A549 (cell line): ENCODE results near the gene FXYD4. TPM values are rescaled to one million over a fixed set of nuclear protein-coding genes. Genes with fewer than 3 reads are reported as not detected.
A peak's percentile ranks its signal among the peaks of the same experiment; 100 is the strongest.

Source experiments
- ATAC-seq, 2 experiments: fragments of 200-7000 bp in 1 of 2; fragments of >200 bp in 1 of 2; cut with Nextera tagmentation in 1 of 2; cut with Tn5 transposase in 1 of 2; 3 replicates each; pipeline versions ENCODE4 v1.8.0 to v1.9.1; 2018 to 2020; ENCODE audit warnings: mild to moderate bottlenecking in 1 of 2, moderate library complexity in 1 of 2
- CTCF ChIA-PET: fragments of 300-600 bp; sonication (Branson Sonifier 250); formaldehyde crosslinking; extraction: SDS; loops from one replicate; lab custom pipeline; 2021; ENCODE audit warnings: antibody characterized with exemption, inconsistent platforms; lab: Yijun Ruan, JAX
- POLR2A ChIA-PET: fragments of 350-600 bp; formaldehyde crosslinking; extraction: SDS; loops from one replicate; lab custom pipeline; 2021; ENCODE audit warnings: antibody characterized with exemption, inconsistent platforms; lab: Yijun Ruan, JAX
- DNase-seq, 2 experiments: peaks; one replicate each; pipeline versions ENCODE4 v3.0.0 to v3.0.0-alpha.2; 2011 to 2016; ENCODE audit warnings: low read depth in 1 of 2, low spot score in 1 of 2
- FAIRE-seq: peaks from 2 replicates; lab custom pipeline; 2011; peaks lifted over from hg19 to GRCh38; lab: Jason Lieb, UNC
- H3K27ac ChIP-seq, 2 experiments: fragments of >200 bp; sonication (Bioruptor Twin); formaldehyde crosslinking; 3 replicates each; pipeline ENCODE4 v1.5.1; 2016 to 2017
- H3K4me1 ChIP-seq: fragments of >200 bp; sonication (Bioruptor Twin); formaldehyde crosslinking; 3 replicates; pipeline ENCODE4 v1.6.1; 2016
- H3K4me2 ChIP-seq: fragments of >200 bp; sonication (Bioruptor Twin); formaldehyde crosslinking; 3 replicates; pipeline ENCODE4 v1.6.1; 2016
- H3K4me3 ChIP-seq: fragments of >200 bp; sonication (Bioruptor Twin); formaldehyde crosslinking; 3 replicates; pipeline ENCODE4 v1.5.1; 2016
- H3K9me3 ChIP-seq: fragments of >200 bp; sonication (Bioruptor Twin); formaldehyde crosslinking; 3 replicates; pipeline ENCODE4 v1.6.1; 2016
- BCL3 ChIP-seq: fragments of >200 bp; sonication (Bioruptor Twin); formaldehyde crosslinking; IDR thresholded peaks from 3 replicates; pipeline ENCODE4 v1.6.1; 2016
- BHLHE40 ChIP-seq: IDR thresholded peaks from 2 replicates; pipeline ENCODE4 v1.6.1; 2012; ENCODE audit warnings: low read depth, low read length, inconsistent platforms
- CBX8 ChIP-seq: fragments of 200-600 bp; sonication (generic); IDR thresholded peaks from 2 replicates; pipeline ENCODE4 v1.6.1; 2016
- CEBPB ChIP-seq, 2 experiments: fragments of >200 bp in 1 of 2; sonication (Bioruptor Twin) in 1 of 2; formaldehyde crosslinking in 1 of 2; IDR thresholded peaks; 2 replicates each; pipeline ENCODE4 v1.6.1; 2012 to 2016
- CHD2 ChIP-seq: fragments of 150-350 bp; IDR thresholded peaks from 2 replicates; pipeline ENCODE4 v1.6.1; 2014; ENCODE audit warnings: low read length; ENCODE audit not compliant: partially characterized antibody
- CHD4 ChIP-seq: fragments of 200-600 bp; sonication (generic); IDR thresholded peaks from 2 replicates; pipeline ENCODE4 v1.6.1; 2016; ENCODE audit warnings: antibody characterized with exemption, mild to moderate bottlenecking, borderline replicate concordance
- CTCF ChIP-seq: fragments of >200 bp; sonication (Bioruptor Twin); formaldehyde crosslinking; IDR thresholded peaks from 3 replicates; pipeline ENCODE4 v1.5.1; 2016
- EHF ChIP-seq: fragments of 250-450 bp; sonication (Bioruptor Pico); IDR thresholded peaks from 2 replicates; pipeline ENCODE4 v1.5.0; 2020; ENCODE audit warnings: mild to moderate bottlenecking
- EHMT2 ChIP-seq: fragments of 200-600 bp; sonication (generic); IDR thresholded peaks from 2 replicates; pipeline ENCODE4 v1.6.1; 2016; ENCODE audit warnings: antibody characterized with exemption, low read depth, mild to moderate bottlenecking, moderate library complexity
- EP300 ChIP-seq, 2 experiments: fragments of >200 bp; sonication (Bioruptor Twin); formaldehyde crosslinking; IDR thresholded peaks; 2 replicates in 1 of 2; 3 replicates in 1 of 2; pipeline ENCODE4 v1.6.1; 2016 to 2017
- FOSB ChIP-seq: fragments of 250-450 bp; sonication (Bioruptor Pico); IDR thresholded peaks from 2 replicates; pipeline ENCODE4 v1.5.0; 2020; ENCODE audit warnings: mild to moderate bottlenecking, moderate library complexity
- FOXS1 ChIP-seq: fragments of 250-450 bp; sonication (Bioruptor Pico); IDR thresholded peaks from 2 replicates; pipeline ENCODE4 v1.5.0; 2020; ENCODE audit warnings: mild to moderate bottlenecking, moderate library complexity
- HES2 ChIP-seq: fragments of >200 bp; sonication (Bioruptor Twin); formaldehyde crosslinking; IDR thresholded peaks from 2 replicates; pipeline ENCODE4 v1.6.1; 2016
- HOXA7 ChIP-seq: fragments of 250-450 bp; sonication (Bioruptor Pico); IDR thresholded peaks from 2 replicates; pipeline ENCODE4 v1.5.0; 2020; ENCODE audit warnings: mild to moderate bottlenecking, moderate library complexity
- JUN ChIP-seq, 2 experiments: fragments of >200 bp; sonication (Bioruptor Twin); formaldehyde crosslinking; IDR thresholded peaks; 2 replicates in 1 of 2; 3 replicates in 1 of 2; pipeline ENCODE4 v1.6.1; 2016 to 2017
- KDM1A ChIP-seq: fragments of 200-600 bp; sonication (generic); IDR thresholded peaks from 2 replicates; pipeline ENCODE4 v1.6.1; 2016; ENCODE audit warnings: low read depth, mild to moderate bottlenecking
- KDM5A ChIP-seq: fragments of 200-600 bp; sonication (generic); IDR thresholded peaks from 2 replicates; pipeline ENCODE4 v1.6.1; 2016; ENCODE audit warnings: antibody characterized with exemption, mild to moderate bottlenecking
- MAFK ChIP-seq: fragments of 450-650 bp; IDR thresholded peaks from 2 replicates; pipeline ENCODE4 v1.6.1; 2014; ENCODE audit not compliant: partially characterized antibody
- NPAS2 ChIP-seq: fragments of 250-450 bp; sonication (Bioruptor Pico); IDR thresholded peaks from 2 replicates; pipeline ENCODE4 v1.8.0; 2022; ENCODE audit warnings: mild to moderate bottlenecking, moderate library complexity, borderline replicate concordance
- PHF8 ChIP-seq: fragments of 200-600 bp; sonication (generic); IDR thresholded peaks from 2 replicates; pipeline ENCODE4 v1.6.1; 2016; ENCODE audit warnings: low read depth, mild to moderate bottlenecking, antibody characterized with exemption, moderate library complexity, borderline replicate concordance
- RARB ChIP-seq: fragments of 250-450 bp; sonication (Bioruptor Pico); IDR thresholded peaks from 2 replicates; pipeline ENCODE4 v1.8.0; 2021; ENCODE audit warnings: mild to moderate bottlenecking, moderate library complexity
- RCOR1 ChIP-seq: fragments of 150-350 bp; IDR thresholded peaks from 2 replicates; pipeline ENCODE4 v1.6.1; 2014; ENCODE audit warnings: antibody characterized with exemption, low read length, low read depth
- RFX5 ChIP-seq: fragments of 450-650 bp; IDR thresholded peaks from 2 replicates; pipeline ENCODE4 v1.7.1; 2014; ENCODE audit warnings: antibody characterized with exemption, mild to moderate bottlenecking, moderate library complexity
- RNF2 ChIP-seq: fragments of 200-600 bp; sonication (generic); IDR thresholded peaks from 2 replicates; pipeline ENCODE4 v1.6.1; 2016; ENCODE audit warnings: low read depth, mild to moderate bottlenecking, antibody characterized with exemption, moderate library complexity, borderline replicate concordance
- SMC3 ChIP-seq: fragments of >200 bp; sonication (Bioruptor Twin); formaldehyde crosslinking; IDR thresholded peaks from 3 replicates; pipeline ENCODE4 v1.6.1; 2018; ENCODE audit warnings: inconsistent platforms
- TP53 ChIP-seq: fragments of 250-450 bp; sonication (Bioruptor Pico); IDR thresholded peaks from 2 replicates; pipeline ENCODE4 v1.5.0; 2021; ENCODE audit warnings: mild to moderate bottlenecking, moderate library complexity
- ZC3H11A ChIP-seq: fragments of 450-650 bp; IDR thresholded peaks from 2 replicates; pipeline ENCODE4 v1.6.1; 2014; ENCODE audit warnings: antibody characterized with exemption, mild to moderate bottlenecking
- ZSCAN20 ChIP-seq: fragments of 250-450 bp; sonication (Bioruptor Pico); IDR thresholded peaks from 2 replicates; pipeline ENCODE4 v1.8.0; 2022; ENCODE audit warnings: mild to moderate bottlenecking, moderate library complexity
- WGBS: methylation state at CpG from one replicate; pipeline ENCODE4 v1.1.6; 2017; ENCODE audit errors: missing lambda C conversion rate; 5-methylcytosine and 5-hydroxymethylcytosine counted together
- polyA plus RNA-seq, 4 experiments: library from polyadenylated mRNA; depleted of rRNA in 3 of 4; stranded (reverse); fragments of >200 nt; fragmentation: RNase III in 1 of 4; extraction: RNeasy Plus Mini Kit Qiagen cat#74134 plus additional on column Dnase treatment in 1 of 4; gene quantifications; 2 replicates in 3 of 4; 3 replicates in 1 of 4; pipeline ENCODE4 v1.2.3, GENCODE V29; 2011 to 2017
- TF ChIP-seq, protein P1 (sequence below): IDR thresholded peaks from 2 replicates; pipeline ENCODE4 v1.6.1; 2012
- TF ChIP-seq, protein P2 (sequence below): fragments of 150-350 bp; IDR thresholded peaks from 2 replicates; pipeline ENCODE4 v1.6.1; 2014; ENCODE audit warnings: low read depth, mild to moderate bottlenecking, low read length
- TF ChIP-seq, protein P3 (sequence below): fragments of 250-450 bp; sonication (Bioruptor Pico); IDR thresholded peaks from 2 replicates; pipeline ENCODE4 v1.5.0; 2021; ENCODE audit warnings: mild to moderate bottlenecking, moderate library complexity, borderline replicate concordance
- TF ChIP-seq, protein P4 (sequence below): fragments of 250-450 bp; sonication (Bioruptor Pico); IDR thresholded peaks from 2 replicates; pipeline ENCODE4 v1.5.0; 2020; ENCODE audit warnings: low read depth, mild to moderate bottlenecking, moderate library complexity
- TF ChIP-seq, protein P5 (sequence below): IDR thresholded peaks from 2 replicates; pipeline ENCODE4 v1.6.1; 2012; ENCODE audit warnings: low read depth, borderline replicate concordance

The FXYD4 gene
- polyA plus RNA-seq, 2 of the 4 experiments (the other 2 are of a cell fraction), result not detected

DNA sequence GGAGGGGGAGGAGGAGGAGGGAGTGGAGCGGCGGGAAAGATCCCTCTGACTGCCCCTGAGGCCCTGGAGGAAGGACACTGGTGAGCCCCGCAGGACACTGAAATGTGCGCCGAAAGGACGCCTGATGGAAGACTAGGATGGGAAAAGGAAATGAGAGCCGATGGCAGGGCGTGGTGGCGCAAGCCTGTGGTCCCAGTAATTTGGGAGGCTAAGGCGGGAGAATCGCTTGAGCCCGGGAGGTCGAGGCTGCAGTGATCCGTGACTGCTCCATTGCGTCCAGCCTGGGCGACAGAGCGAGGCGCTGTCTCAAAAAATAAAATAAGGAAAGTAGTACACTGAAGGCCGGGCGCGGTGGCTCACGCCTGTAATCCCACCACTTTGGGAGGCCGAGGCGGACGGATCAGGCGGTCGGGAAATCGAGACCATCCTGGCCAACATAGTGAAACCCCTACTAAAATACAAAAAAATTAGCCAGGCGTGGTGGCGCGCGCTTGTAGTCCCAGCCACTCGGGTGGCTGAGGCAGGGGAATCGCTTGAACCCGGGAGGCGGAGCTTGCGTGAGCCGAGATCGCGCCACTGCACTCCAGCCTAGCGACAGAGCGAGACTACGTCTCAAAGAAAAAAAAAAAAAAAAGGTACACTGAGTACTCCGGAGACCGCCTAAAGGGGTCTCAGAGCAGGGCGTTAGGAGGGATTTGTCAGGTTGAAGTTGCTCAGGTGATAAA, 38.1 kb downstream of the FXYD4 start:
- H3K27ac ChIP-seq, result peak overlapping the region; percentile 95
- CTCF ChIA-PET, result no interaction called here
- H3K9me3 ChIP-seq, result no peaks in the 10 kb centered on the region
- 2% methylated on average over 45 of the region's 46 CpGs for WGBS
- POLR2A ChIA-PET, result interaction anchor here (0.7 to 2.6 kb wide), 11 partner anchors 9 to 55 kb away, joined by 3 to 38 read pairs (median 4); partner anchors contain the start of gene ZNF487
- H3K4me2 ChIP-seq, result peak overlapping the region; percentile 79
- peak overlapping the region; percentile 96 for H3K4me3 ChIP-seq
- FAIRE-seq (no peak), ATAC-seq (peak in 1 of 2 experiments; percentile 30; a peak in 3 of 6 replicates), DNase-seq (peak in 1 of 2 experiments; percentile 59)
- peaks cover 23% of the 10 kb centered on the region for H3K4me1 ChIP-seq
- TF ChIP-seq HES2 (no peak), NPAS2 (CRISPR knock-in tag) (no peak), MAFK (no peak), HOXA7 (CRISPR knock-in tag) (peak; percentile 59; the same call in 1 of the 2 replicates), KDM1A (no peak), CTCF (no peak), EP300 (IDR thresholded peaks at IDR 0.05) (no peak), KDM5A (no peak), RCOR1 (no peak), PHF8 (peak; percentile 54; the same call in 1 of the 2 replicates), SMC3 (no peak), ZSCAN20 (no peak), JUN (IDR thresholded peaks at IDR 0.05) (no peak; a peak in 1 of 5 replicates), EHMT2 (no peak), TP53 (CRISPR knock-in tag) (peak; percentile 47; the same call in 1 of the 2 replicates), CHD2 (no peak), CEBPB (IDR thresholded peaks at IDR 0.05) (no peak), RARB (CRISPR knock-in tag) (0 out of 2 replicates have a peak, but pooled peaks have one; percentile 57), RNF2 (no peak), CBX8 (no peak), CHD4 (no peak), FOSB (CRISPR knock-in tag) (peak; percentile 86), FOXS1 (CRISPR knock-in tag) (no peak), EHF (CRISPR knock-in tag) (peak; percentile 52; the same call in 1 of the 2 replicates), BCL3 (0 out of 3 replicates have a peak, but pooled peaks have one; percentile 27), RFX5 (no peak), ZC3H11A (no peak), BHLHE40 (no peak)
- TF ChIP-seq, protein P1, sequence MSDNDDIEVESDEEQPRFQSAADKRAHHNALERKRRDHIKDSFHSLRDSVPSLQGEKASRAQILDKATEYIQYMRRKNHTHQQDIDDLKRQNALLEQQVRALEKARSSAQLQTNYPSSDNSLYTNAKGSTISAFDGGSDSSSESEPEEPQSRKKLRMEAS, result no peak; the same call in 1 of the 2 replicates
- TF ChIP-seq, protein P2, sequence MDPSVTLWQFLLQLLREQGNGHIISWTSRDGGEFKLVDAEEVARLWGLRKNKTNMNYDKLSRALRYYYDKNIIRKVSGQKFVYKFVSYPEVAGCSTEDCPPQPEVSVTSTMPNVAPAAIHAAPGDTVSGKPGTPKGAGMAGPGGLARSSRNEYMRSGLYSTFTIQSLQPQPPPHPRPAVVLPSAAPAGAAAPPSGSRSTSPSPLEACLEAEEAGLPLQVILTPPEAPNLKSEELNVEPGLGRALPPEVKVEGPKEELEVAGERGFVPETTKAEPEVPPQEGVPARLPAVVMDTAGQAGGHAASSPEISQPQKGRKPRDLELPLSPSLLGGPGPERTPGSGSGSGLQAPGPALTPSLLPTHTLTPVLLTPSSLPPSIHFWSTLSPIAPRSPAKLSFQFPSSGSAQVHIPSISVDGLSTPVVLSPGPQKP, result no peak
- TF ChIP-seq, protein P3, sequence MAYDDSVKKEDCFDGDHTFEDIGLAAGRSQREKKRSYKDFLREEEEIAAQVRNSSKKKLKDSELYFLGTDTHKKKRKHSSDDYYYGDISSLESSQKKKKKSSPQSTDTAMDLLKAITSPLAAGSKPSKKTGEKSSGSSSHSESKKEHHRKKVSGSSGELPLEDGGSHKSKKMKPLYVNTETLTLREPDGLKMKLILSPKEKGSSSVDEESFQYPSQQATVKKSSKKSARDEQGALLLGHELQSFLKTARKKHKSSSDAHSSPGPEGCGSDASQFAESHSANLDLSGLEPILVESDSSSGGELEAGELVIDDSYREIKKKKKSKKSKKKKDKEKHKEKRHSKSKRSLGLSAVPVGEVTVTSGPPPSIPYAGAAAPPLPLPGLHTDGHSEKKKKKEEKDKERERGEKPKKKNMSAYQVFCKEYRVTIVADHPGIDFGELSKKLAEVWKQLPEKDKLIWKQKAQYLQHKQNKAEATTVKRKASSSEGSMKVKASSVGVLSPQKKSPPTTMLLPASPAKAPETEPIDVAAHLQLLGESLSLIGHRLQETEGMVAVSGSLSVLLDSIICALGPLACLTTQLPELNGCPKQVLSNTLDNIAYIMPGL (CRISPR knock-in tag), result peak; percentile 88
- TF ChIP-seq, protein P4, sequence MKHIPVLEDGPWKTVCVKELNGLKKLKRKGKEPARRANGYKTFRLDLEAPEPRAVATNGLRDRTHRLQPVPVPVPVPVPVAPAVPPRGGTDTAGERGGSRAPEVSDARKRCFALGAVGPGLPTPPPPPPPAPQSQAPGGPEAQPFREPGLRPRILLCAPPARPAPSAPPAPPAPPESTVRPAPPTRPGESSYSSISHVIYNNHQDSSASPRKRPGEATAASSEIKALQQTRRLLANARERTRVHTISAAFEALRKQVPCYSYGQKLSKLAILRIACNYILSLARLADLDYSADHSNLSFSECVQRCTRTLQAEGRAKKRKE (CRISPR knock-in tag), result no peak
- TF ChIP-seq, protein P5, sequence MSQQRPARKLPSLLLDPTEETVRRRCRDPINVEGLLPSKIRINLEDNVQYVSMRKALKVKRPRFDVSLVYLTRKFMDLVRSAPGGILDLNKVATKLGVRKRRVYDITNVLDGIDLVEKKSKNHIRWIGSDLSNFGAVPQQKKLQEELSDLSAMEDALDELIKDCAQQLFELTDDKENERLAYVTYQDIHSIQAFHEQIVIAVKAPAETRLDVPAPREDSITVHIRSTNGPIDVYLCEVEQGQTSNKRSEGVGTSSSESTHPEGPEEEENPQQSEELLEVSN, result peak; percentile 11; the same call in 1 of the 2 replicates
